Measurements from ENCODE around the gene PAX3.

The PAX3 gene

DNA sequence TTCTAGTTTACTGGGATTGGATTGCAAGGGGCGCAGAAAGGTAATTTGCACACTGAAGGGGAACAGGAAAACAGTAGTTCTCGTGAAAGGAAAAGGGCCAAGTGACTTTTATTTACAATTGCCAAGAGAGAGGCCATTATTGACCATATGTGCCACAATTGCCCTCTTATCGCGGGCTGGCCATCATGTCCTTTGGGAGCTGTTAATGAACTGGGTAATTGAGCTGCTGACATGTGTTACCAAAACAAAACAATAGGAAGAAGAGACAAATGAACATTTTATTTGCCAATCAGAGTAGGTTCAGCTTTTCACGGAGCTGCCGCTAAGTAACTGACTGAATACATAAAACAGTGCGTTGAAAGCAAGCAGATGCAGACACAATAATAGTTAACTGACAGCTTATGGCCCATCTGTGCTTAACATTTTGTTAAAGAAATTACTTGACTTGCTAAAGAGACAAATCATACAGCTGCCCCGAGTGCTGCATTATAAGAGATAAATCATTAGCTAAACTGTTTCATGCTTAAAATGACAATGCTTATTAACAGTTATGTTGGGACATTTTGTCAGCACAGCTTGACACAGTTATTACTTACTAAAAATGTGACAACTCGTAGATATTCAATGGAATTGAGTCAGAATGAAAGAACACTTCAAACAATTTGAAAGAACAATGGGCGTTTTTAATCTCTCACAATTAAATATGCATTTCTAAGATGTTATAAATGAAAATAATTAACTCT, 57.5 kb downstream of the PAX3 start:
- TF ChIP-seq, protein P1, sequence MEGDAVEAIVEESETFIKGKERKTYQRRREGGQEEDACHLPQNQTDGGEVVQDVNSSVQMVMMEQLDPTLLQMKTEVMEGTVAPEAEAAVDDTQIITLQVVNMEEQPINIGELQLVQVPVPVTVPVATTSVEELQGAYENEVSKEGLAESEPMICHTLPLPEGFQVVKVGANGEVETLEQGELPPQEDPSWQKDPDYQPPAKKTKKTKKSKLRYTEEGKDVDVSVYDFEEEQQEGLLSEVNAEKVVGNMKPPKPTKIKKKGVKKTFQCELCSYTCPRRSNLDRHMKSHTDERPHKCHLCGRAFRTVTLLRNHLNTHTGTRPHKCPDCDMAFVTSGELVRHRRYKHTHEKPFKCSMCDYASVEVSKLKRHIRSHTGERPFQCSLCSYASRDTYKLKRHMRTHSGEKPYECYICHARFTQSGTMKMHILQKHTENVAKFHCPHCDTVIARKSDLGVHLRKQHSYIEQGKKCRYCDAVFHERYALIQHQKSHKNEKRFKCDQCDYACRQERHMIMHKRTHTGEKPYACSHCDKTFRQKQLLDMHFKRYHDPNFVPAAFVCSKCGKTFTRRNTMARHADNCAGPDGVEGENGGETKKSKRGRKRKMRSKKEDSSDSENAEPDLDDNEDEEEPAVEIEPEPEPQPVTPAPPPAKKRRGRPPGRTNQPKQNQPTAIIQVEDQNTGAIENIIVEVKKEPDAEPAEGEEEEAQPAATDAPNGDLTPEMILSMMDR (conservative IDR thresholded peaks at IDR 0.05) = no peak
- H3K27ac ChIP-seq = no peak overlapping the region

DNA sequence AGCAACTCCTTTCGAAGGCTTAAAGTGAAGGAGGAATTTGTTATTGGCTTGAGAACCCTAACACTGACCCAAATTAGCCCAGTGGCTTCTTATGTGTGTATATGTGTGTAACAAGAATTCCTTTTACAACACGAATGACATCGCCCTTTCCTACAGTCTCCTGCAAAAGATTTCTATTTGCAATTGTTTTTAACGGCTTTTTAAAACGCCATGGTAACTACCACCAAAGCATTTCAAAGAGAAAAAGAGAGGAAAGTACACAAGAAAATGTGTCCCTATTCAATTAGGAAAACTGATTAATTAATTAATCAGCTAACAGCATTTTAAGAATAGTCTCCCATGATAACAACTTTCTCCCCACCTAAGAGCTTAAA, 58.1 kb downstream of the PAX3 start:
- H3K27ac ChIP-seq = no peak overlapping the region
- TF ChIP-seq, protein P1 (conservative IDR thresholded peaks at IDR 0.05) = no peak

DNA sequence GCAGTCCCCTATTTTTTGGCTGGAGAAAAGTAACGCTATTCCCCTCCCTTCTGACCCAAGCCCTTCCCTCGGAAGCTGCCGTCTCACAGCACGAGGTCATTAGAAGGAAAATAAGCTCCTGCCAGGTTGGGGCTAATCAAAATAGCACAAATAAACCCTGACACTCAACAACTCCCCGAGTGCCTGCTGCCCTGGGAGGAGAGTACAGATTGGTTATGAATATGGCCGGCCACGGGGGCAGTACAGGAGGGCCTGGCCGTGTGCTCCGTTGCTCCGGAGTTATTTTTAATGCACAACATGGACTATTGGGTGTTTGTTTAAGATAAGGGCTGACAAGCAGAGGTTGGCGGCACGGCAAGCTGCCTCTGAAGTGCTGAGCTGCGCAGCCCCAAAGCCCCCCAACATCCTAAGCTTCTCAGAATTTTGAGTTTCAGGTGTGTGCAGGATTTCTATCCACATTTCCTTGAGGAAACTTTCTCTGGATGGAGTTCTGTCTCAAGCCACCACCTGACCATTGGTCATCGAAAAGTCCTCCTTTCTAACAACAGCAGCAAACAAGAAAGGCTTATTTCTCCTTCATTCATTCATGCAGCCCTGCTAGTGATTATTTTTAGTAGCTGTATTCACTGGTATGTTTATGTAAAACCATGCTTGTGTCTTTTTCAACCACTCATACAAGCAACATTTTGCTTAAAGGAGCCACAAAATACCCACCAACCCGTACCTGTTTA, 58.7 kb downstream of the PAX3 start:
- no peak overlapping the region for H3K27ac ChIP-seq
- TF ChIP-seq, protein P1 (conservative IDR thresholded peaks at IDR 0.05) = no peak

DNA sequence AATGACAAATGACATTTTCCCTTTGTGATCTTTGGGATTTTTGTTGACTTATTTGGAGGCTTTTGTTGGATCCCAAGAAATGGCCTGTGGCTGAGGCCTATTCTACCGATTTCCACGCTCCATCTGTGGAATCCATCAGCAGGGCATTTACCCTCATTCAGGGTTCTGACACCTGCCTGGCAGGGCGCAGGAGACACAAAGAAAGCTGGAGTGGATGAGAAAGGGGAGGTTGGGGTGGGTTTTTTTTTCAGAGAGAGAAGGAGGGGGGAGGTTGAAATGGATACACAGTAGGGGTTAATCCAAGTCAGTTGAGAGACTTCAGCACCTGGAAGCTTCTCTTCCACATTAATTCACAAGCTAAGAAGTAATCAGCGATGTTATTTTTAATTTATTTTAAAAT, 59.7 kb downstream of the PAX3 start:
- TF ChIP-seq, protein P1 (conservative IDR thresholded peaks at IDR 0.05) = no peak
- H3K27ac ChIP-seq = no peak overlapping the region

DNA sequence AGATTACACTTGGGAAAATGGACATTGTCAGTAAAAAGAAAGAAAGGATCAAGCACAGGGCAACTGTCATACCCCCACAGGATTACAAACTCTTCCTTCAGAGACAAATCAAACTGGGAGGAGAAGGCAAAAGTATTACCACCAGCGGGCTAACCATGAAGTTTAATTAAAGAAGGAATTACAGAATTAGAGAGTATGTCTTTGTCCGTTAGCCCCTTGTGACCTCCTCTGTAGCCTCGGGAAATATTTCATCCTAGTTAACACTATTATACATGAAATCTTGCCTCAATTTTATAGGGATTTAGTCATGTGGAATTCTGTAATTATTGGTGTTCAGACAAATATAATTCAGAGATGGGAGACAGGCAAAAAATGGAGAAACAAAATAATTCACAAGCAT, 60.7 kb downstream of the PAX3 start:
- TF ChIP-seq, protein P1 (conservative IDR thresholded peaks at IDR 0.05) = no peak
- no peak overlapping the region for H3K27ac ChIP-seq

DNA sequence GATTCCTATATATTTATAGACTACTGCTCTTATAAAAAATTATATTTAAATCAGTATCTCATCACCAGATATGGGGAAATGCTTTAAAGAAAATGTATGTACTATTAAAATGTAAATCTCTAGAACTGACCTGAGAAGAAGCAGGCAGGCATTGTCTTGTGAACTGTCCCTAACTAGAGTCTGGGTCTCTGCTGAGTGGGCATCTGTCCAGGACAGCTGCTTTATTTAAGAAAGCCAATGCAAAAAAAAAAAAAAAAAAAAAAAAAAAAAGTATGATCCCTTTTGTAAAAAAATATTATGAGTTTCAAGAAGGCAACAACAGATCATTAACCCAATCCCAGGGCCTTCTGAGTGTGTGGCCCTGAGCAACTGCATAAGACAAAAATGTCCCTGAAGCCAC, 66.0 kb downstream of the PAX3 start:
- TF ChIP-seq, protein P1 (conservative IDR thresholded peaks at IDR 0.05) = no peak
- no peak overlapping the region for H3K27ac ChIP-seq

DNA sequence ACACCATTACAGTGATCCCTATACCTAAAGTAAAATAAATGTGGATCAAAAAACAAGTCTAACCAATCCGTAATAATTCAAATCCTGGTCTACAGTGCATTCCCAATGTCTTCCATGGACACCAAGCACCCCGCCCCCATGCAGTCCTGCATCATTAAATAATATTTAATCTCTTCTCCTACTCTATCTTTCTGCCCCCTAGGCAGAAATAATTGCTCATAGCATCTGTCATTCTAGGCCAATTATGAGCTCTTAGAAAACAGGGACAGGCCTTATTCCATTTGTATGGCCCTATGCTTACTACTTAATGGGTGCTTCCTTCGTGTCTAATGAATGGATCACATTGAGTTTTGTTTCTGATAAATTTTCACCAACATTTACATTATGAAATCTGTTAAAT, 66.4 kb downstream of the PAX3 start:
- no peak overlapping the region for H3K27ac ChIP-seq
- TF ChIP-seq, protein P1 (conservative IDR thresholded peaks at IDR 0.05) = no peak
